NCI-H446 (cell line): ENCODE measurements around the gene GABRR3.

ENCODE experiments used
- DNase-seq, 2 experiments: peaks; one replicate each; lab custom pipeline; 2025; lab: John Stamatoyannopoulos, UW

The GABRR3 gene

DNA sequence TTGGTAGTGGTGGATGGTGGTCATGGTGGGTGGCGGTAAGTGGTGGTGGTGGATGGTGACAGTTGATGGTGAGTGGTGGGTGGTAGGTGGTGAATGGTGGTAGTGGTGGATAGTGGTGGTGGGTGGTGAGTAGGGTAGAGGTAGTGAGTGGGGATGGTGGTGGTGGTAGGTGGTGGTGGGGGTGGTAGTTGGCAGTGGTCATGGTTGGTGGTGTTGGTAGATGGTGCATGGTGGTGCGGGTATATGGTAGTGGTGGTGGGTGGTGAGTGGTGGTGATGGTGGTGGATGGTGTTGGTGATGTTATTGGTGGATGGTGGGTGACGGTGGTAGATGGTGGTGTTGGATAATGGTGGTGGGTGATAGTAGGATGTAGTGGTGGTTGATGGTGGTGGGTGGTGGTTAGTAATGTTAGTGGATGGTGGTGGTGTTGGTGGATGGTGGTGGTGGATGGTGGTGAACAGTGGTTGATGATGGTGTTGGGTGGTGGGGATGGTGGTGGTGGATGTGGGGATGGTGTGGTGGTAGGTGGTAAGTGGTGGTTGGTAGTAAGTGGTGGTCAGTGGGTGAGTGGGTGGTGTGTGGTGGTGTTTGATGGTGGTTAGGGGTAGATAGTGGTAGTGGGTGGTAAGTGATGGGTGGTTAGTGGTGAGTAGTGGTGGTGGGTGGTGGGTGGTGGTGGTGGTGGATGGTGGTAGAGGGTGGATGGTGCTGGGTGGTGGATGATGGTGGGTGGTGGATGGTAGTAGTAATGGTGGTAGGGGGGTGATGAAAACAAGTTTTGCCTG, 46.1 kb downstream of the GABRR3 start:
- no peak for DNase-seq

DNA sequence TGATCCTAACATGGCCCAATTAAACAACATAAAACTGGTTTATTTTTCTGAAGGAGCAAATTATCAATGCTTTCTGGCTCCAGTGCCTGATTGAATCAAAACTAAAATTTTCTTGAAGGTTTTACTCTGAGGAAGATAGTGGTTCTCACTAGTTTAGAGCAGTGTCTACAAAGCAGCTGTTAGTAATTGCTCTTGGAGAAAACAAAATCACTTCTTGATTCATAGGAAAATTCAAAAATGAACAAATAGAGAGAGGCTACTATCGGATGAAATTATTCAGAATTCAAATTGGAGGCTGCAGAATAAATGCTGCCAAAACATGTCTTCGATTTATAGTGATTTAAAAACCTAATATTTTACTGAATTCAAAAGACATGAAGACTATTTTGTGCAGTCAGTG, 47.8 kb downstream of the GABRR3 start:
- no peak for DNase-seq

DNA sequence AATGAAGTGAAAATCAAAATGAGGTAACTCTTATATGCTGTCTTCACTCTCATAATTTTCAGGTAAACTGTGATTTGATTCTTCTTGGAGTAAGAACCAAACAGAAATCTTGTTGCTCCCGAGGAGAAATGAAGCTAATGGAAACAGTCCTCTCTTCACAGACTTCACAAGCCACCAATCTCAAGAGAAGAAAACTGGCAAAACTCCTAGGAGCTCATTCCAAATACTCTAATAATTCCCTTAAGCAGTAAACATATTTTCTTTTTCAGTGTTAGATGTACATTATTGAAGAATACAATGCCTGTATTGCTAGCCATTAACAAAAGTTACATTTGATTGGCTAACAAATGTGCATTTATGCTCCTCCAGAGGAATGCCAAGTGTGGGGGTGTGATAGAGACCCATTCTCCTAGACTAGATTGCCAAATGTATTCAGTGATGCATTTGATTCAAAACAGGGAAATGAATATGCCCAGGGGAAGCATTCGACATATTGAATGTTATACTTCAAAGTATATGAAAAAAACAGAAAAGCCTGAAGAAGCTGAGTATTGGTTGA, 51.1 kb downstream of the GABRR3 start:
- peak; percentile 67 to 82 for DNase-seq

DNA sequence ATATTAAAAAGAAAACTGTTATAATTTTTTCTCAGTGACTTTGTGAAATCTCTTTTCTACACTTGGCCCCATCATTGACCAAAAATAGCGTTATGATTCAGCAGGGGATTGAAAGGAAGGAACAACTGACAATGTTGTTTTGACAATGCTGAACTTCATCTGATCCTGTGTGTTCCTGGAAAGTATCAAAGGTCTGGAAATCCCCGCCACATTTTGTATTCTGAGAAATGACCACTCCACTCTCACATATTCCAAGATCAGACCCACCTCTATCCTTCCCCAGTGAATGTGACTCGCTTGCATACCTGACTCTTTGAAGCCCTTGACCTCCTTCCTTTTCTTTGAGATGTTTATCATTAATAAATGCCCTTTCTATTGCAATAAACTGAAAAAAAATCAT, 53.2 kb downstream of the GABRR3 start:
- DNase-seq = no peak

DNA sequence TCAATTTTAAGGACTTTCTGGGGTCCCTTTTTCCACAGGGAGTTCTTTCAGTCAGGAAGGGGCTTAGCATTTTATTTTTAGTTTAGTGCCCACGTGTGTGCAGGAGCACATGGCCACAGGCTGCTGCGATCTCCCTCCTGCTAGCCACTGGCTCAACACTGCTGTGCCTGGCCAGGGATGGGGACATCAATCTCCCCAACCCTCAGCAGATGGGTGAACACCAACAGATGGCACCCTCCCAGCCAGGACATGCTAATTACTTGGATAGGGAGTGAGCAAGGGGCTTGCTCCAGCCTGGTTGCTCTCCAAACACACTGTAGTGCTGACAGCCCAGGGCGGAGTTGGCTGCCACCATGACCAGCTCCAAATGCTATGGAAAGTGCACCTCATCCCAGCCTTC, 55.5 kb downstream of the GABRR3 start:
- peak; percentile 89 to 96 for DNase-seq

DNA sequence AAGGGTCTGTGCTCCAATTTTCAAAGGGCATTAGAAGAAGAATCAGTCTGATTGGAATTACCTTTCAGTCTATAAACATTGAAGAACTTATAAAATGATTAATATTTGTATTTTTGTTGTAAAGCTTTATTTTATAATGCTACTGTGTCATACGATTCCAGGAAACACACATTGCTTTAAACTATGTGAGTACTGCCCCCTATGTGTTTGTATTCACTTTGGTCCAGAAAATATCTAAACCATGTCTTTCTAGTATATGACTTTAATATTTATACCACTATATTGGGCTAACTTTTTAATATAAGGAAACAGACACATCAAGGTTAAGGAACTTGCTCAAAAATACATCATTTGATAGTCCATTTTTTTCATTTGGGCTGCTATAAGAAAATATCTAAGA, 59.6 kb downstream of the GABRR3 start:
- no peak for DNase-seq

DNA sequence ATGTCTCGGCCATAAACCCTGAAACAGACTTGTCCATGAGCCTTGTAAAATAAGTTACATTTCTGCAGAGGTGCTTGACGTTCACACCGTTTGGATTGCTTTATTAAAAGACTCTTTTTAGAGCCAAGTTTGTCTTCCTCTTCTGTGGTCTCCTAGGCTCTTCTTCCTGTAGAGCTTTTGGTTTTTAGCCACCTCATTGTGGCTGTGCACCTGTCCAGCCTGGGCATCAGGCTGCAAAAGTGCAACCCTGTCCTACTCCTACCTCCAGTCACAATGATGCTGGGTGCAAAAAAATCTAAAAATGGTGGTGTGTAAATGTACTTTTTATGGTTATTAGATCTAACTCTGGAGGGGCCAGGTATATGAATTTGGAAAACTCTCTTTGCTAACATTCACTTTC, 60.1 kb downstream of the GABRR3 start:
- no peak for DNase-seq

DNA sequence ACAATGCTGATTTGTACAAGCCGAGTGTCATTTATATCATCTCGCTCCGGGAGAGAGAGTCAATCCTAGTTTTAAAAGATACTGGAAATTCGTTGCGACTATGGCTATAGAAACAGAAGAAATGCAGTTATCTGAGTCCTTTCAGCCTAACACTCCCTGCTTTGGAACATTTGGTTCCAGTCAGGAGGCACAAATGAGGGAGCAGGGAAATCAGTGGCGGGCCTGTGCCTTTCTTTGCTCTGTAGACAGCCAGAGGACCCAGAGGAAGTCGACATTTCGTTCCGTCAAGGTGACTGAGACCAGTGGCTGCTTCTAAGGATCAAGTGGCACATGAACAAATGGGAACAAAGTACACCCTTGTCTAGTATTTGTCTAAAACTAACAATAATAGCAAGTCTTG, 62.1 kb downstream of the GABRR3 start:
- no peak for DNase-seq

DNA sequence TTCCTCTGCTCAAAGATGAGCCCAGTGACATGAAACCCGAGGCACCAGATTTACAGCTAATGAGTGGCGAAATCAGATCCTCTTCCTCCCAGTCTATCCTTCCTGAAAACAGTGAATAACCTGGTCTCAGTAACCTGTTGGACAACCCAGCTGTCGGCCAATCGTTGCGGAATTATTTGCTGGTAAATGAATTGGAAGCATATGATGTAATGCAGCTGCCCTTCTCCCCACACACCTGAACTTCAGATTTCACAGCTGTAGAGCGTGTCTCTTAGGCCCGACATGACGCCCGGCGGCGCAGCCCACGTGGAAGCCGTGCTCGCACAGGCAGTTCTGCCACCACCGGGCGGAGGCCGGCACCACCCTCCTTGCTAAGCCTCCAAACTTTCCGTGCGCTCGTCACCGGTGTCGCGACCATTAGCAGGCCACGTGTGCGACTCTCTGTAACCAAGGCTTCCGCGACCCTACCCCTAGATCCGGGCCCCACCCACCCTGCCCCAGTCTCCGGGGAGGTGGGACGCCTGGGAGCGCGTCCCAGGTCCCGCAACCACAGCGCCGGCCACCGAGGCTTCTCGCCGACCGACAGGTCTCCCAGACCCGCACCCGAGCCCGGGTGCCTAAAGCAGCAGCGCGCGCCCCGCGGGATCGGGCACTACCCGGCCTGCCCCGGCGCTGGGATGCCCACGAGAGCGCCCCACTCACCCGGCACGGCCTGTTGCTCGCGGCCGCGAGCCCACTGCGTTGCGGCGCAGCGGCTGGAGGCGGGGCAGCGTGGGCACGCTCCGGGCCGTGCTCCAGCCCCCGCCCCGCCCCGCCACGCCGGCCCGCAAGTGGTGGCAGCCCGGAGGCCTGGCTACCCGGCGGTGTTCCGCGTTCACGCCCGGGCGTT, 63.2 kb downstream of the GABRR3 start, which contains the start of gene RIOX2:
Gene RIOX2, minus strand, starts transcription at position 753 of the 889 bp plus-strand sequence. CDS start 4,838 bp downstream, outside the sequence.
- DNase-seq = peak; percentile 60 to 86

DNA sequence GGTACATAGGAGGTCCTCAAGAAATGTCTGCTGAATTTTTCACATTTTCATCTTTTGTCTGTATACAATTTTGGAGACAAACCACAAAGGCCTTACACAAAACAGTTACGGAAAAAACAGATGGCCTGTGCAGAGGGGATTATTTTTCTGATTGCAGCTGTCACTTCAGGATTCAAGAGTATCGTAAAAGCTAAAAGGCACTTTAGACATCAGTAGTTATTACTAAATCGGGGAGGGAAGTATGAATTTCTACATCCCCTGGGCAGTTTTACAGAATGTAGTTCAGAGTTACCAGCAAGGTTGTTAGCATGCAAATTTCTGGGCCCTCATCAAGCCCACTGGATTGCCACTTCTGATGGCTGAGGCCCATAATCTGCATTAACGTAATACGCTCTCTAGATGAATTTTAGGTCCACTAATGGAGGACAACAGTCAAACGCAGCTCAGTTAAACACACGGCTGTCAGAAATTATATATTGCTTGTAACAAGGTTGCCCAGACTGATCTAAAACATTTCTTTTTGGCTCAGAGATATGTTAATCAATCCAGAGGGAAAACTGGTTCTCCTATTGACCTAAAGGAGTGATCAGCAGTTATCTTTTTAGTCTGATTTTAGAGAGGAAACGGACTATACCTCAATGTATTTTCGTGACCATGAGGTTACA, 64.0 kb downstream of the GABRR3 start:
- DNase-seq = no peak

DNA sequence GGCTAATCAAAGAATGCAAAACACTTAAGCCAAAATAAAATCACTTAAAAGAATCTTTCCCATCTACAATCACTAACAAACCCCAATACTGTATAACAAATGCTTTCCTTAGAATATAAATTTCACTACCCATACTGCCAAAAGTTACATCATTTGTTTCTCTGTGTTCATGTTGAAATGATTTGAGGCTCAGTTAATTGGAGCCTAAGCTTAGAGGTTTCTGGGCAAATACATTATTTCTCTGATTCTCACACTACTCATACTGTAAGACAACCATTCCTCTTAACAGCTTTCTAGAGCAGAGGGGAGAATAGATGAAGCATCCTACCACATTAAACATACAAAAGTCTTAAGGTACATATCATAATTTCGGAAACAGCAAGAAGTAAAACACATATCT, 65.0 kb downstream of the GABRR3 start:
- no peak for DNase-seq

DNA sequence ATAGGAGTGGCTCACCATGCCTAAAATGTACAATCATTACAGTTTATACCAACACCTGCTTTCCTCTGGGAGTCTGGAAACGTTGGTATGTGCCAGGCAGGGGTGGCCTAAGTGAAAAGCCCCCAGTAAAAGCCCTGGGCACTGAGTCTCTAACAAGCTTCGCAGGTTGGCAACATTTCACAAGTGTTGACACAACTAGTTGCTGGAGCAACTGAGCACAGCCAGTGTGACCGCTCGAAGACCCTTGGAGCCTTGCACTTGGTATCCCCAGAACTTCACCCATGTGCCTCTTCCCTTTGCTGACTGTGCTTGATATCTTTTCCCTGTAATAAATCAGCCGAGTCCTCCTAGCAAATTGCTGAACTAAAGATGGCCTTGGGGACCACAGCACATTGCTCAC, 65.6 kb downstream of the GABRR3 start:
- peak in 1 of 2 experiments; percentile 64 for DNase-seq

DNA sequence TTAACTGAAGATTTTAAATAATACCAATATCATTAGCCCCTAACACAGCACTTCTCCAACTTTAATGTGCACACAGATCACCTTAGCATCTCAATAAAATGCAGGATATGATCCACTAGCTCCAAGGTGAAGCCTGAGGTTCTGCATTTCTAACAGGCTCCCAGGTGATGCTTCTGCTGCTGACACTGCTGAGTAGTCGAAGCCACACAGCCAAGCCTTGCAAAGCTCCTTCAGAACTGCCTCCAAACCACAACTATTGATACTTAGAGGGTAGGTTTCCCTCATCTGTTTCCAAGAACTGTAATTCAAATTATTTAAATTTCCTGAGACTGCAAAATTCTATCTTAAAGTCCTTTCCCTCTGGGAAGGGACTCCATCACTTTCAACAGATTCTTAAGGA, 66.7 kb downstream of the GABRR3 start:
- DNase-seq = no peak

DNA sequence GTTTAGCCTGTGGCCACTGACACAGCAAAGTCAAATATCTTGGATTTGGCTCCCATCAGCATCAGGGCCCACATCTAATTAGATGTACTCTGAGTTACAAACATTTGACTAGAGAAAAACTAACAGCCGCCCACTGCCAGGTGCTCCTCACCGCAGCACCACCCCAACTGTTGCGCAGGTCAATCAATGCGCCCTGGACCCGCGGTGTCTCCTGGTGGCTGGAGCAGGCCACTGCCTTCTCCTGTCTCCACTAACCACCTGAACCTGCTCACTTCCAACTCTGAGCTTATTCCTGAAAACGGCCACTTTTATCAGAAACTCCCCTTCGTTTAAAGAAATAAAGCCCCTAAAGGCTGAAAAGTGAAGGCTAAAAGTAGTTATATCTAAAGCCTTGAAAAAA, 67.1 kb downstream of the GABRR3 start:
- DNase-seq = no peak

DNA sequence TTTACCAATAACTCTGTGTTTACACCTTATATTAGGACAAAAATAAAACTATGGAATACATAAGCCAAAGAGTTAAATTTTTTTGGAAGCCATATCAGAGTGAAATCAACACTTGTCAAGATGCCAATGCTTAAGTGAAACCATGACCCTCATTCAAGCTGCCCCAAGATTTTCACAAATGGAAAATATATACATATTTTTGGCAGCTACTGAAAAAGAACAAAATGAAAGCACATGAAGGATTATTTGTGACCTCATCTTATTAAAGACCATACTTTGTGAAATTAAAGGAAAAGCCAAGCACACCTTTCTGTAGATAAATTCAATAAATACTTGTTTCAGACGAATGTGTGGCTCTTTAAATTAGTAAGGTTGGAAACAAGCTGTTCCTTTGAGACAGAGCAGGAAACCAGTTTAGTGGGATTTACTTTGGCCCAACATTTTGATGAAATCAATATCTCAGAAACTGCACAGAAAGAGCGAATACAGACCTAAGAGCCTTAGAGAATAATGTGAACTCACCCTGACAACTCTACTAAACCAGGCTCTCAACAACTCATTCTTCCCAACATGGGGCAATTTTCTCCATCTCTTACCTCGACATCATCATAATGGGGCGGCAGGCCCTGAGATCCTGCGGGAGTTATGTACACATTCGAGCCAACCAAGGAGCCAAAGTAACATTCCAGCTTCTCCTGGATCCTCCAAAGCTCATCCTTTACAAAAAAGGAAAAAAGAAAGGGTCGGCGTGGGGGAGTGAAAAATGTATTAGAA, 73.9 kb downstream of the GABRR3 start:
- DNase-seq = peak; percentile 79 to 85

DNA sequence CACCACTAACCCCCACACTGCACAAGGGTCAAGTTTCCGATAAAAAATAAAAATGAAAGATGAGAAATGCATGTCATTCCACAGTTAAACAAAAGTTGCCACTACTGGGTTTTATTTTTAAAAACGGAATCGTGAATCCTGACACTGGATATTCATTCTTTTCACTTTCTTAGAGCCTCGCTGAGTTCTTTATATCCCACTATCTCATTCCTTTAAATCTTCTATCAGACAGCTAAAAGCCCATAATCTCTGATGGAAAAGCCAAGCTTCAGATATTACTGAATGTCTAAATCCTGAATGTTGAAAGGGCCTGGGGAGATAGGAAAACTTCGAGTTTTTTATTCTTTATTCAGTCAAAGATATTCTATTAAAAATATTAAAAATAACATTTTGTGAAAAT, 74.6 kb downstream of the GABRR3 start:
- DNase-seq = no peak

DNA sequence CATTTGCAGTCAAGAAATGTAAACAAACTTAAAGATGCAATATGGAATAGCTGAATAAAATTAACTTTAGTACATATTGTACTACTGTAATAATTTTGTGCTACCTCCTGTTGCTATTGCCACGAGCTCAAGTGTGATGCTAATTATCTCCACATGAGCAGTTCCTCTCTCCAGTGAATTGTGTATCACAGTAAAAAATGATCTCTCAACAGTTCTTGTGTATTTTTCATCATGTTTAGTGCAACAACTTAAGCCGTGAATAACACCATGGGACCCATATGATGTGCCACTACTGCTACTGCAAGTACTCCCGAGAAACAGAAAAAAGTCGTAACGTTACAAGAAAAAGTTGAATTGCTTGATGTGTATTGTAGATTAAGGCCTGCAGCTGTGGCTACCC, 75.2 kb downstream of the GABRR3 start:
- DNase-seq = peak in 1 of 2 experiments; percentile 30

DNA sequence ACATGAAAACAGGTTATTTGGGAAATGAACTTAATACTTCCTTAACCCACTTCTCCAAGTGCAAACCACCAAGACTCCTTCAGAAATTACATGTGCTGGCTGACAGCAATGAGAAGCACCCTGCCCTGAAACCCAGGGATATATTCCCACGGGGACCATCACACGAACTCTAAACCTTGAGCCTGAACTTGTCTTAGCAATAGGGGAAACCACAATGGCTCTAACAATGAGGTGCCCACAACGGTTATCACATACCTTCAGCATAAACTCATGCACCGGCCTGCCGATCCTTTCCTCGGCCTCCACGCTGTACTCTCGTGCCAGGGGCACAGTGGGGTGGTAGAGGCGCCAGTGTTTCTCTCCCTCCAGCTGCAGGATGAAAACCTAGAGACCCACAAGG, 76.3 kb downstream of the GABRR3 start:
- DNase-seq = no peak

DNA sequence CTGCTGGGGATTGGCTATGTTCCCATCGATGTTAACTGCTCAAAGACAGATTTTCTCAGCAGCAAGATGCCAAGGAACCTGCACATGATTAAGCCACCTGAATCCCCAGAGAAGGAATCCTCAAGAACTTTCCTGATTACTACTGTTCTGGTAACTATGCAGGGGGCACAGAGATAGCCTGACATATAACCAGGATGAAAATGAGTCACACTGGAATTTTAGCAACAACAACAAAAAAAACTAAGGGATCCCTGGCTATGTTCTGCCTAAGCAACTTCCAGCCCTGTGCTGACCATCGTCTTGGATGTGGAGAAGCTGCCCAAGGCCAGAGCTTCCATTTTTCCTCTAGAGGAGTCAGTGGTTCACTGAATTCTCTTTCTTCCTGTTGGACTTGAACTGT, 76.7 kb downstream of the GABRR3 start:
- no peak for DNase-seq

DNA sequence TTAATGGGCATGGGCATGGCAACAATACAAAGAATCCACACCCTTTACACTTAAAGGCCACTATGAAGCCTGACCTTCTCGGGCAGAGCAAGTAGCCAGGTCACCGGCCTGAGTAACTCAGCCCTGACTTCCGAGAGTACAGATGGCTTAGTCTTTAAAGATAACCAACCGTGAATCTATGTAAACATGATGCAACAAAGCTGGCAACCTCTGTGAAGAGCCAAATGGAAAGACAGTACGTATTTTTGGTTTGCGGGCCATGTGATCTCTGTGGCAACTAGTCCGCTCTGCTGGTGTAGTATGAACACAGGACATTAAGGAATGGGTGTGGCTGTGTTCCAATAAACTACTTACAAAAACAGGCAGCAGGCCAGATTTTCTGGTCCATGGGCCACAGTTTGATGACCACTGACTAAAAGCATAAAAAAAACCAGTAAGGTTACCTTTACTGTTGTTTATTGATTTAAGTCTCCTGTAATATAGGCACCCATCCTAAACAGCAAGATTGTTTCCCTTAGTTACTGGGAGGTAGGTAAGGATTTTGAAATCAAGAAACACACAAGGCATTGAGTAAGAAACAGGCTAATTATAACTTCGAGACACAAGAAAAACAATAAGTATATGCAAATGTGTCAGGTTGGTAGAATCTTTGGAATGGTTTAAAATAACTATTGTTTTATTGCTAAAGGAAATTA, 77.4 kb downstream of the GABRR3 start:
- peak; percentile 88 to 95 for DNase-seq

DNA sequence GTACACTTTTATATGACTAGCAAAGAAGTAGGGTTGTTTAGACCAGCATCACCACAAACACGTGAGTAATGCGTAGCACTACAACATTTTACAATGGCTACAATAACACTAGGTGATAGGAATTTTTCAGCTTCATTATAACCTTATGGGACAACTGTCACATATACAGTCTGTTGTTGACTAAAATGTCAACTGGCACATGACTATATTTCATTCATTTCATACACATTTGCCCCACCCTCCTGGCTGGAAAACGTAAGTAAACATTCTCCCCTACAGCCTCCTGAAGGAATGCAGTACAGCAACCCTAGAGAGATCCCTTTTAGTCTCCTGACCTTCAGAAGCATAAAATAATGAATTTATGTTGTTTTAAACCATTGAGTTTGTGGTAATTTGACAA, 79.1 kb downstream of the GABRR3 start:
- DNase-seq = no peak
